GM18507 (cell line): ENCODE measurements around the gene CPXCR1.
"Not testable (repeated sequence)": the region's sequence is repeated elsewhere in the genome, so short reads cannot be mapped to it uniquely, and the experiment has no call there.

Source experiments
- DNase-seq: peaks from one replicate; pipeline ENCODE4 v3.0.0; 2011; ENCODE audit warnings: low read depth; ENCODE audit not compliant: insufficient read length; ENCODE audit errors: extremely low spot score
- FAIRE-seq: peaks from 2 replicates; lab custom pipeline; 2011; peaks lifted over from hg19 to GRCh38; lab: Jason Lieb, UNC

Gene CPXCR1

GRCh38 chrX:88746925-88747324, at the start of gene CPXCR1:
Gene CPXCR1 (plus strand): TSS chrX:88747225. CDS start chrX:88753415, 6,190 bp downstream.
- no peak for FAIRE-seq
- no peak for DNase-seq

- no peak for FAIRE-seq
Observed at GRCh38 chrX:88735835-88736234, 11.2 kb upstream of the CPXCR1 start.

DNA sequence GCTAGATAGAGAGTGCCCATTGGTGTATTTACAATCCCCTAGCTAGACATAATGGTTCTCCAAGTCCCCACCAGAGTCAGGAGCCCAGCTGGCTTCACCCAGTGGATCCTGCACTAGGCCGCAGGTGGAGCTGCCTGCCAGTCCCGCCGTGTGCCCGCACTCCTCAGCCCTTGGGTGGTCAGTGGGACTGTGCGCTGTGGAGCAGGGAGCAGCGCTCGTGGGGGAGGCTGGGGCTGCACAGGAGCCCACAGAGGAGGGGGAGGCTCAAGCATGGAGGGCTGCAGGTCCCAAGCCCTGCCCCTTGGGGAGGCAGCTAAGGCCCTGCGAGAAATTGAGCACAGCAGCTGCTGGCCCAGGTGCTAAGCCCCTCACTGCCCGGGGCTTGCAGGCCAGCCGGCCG, 810 bp upstream of the CPXCR1 start:
- not testable (repeated sequence) for FAIRE-seq, DNase-seq

More at GRCh38 chrX:88735835-88736234, 11.2 kb upstream of the CPXCR1 start:
- DNase-seq: no peak

DNA sequence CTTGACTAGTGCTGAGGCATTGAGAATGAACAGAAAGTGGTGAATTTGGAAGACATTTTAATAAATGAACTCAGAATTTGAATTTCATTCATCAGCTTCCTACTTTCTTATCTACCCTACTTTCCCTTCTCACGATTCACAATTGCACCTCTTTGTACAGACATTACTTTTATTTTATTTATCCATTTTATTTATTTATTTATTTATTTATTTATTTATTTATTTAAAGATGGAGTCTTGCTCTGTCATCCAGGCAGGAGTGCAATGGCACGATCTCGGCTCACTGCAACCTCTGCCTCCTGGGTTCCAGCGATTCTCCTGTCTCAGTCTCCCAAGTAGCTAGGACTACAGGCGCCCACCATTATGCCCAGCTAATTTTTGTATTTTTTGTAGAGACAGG, 5.3 kb downstream of the CPXCR1 start:
- not testable (repeated sequence) for DNase-seq, FAIRE-seq

GRCh38 chrX:88789825-88790224, 42.8 kb downstream of the CPXCR1 start:
- FAIRE-seq (no peak), DNase-seq (no peak)
